Measurements from ENCODE around the gene ELMOD3. TPM values are rescaled to one million over a fixed set of nuclear protein-coding genes. Genes with fewer than 3 reads are reported as not detected.

Gene ELMOD3
- total and polyA plus RNA-seq, 9 of the 15 experiments (the other 6 are each of a cell fraction or from before 2014, with no cell fraction given) = 2.7 to 18.7 (median 11.6) TPM

GRCh38 chr2:85329181-85329651 is 25.4 kb upstream of the ELMOD3 start (continued):
- TF ChIP-seq HMBOX1 (IDR thresholded peaks at IDR 0.05) = peak; percentile 90
- TF ChIP-seq TAL1 (IDR thresholded peaks at IDR 0.05) = peak; percentile 83
- no peak for TF ChIP-seq SREBF2 (CRISPR knock-in tag; IDR thresholded peaks at IDR 0.05)
- TF ChIP-seq CTCF (IDR thresholded peaks at IDR 0.05 in 2 of 3, conservative IDR thresholded peaks at IDR 0.05 in 1 of 3; ENCODE audit: insufficient read depth in 2 of 3, low read depth in 1 of 3, low read length in 3 of 3) = no peak
- TF ChIP-seq TFE3 (CRISPR knock-in tag; IDR thresholded peaks at IDR 0.05) = no peak
- TF ChIP-seq ADNP (tag; IDR thresholded peaks at IDR 0.05) = peak; percentile 55; the same call in 1 of the 2 replicates
- no peak for TF ChIP-seq ZFX (CRISPR knock-in tag; IDR thresholded peaks at IDR 0.05)
- peak; percentile 67 for TF ChIP-seq EP300 (IDR thresholded peaks at IDR 0.05; ENCODE audit: low read length)
- TF ChIP-seq NFIC (IDR thresholded peaks at IDR 0.05) = peak; percentile 55
- TF ChIP-seq CREM (IDR thresholded peaks at IDR 0.05; ENCODE audit: low read depth) = 0 out of 2 replicates have a peak, but pooled peaks have one; percentile 14
- TF ChIP-seq TBP (optimal IDR thresholded peaks at IDR 0.05; ENCODE audit: low read depth, low read length) = no peak
- TF ChIP-seq ZNF212 (CRISPR knock-in tag; IDR thresholded peaks at IDR 0.05) = no peak
- TF ChIP-seq RERE (CRISPR knock-in tag; IDR thresholded peaks at IDR 0.05; ENCODE audit: borderline replicate concordance) = no peak
- TF ChIP-seq SRF (CRISPR knock-in tag; IDR thresholded peaks at IDR 0.05) = no peak
- no peak for TF ChIP-seq CHD1 (IDR thresholded peaks at IDR 0.05; ENCODE audit: low read length)
- TF ChIP-seq KHSRP (IDR thresholded peaks at IDR 0.05) = no peak; the same call in 1 of the 2 replicates
- no peak for TF ChIP-seq CREBBP (IDR thresholded peaks at IDR 0.05; ENCODE audit: low read depth, low read length)
- no peak for TF ChIP-seq ZNF121 (CRISPR knock-in tag; conservative IDR thresholded peaks at IDR 0.05)
- no peak; the same call in 1 of the 2 replicates for TF ChIP-seq MXI1 (IDR thresholded peaks at IDR 0.05; ENCODE audit: low read depth, low read length)
- no peak for TF ChIP-seq SNAPC5 (CRISPR knock-in tag; IDR thresholded peaks at IDR 0.05)

Measured in K562 (cell line).